GM18502 (cell line): ENCODE measurements around the gene EVC2.

Experiments
- ATAC-seq: cut with Tn5 transposase; IDR thresholded peaks from one replicate; pipeline ENCODE4 v1.9.1; 2021; ENCODE audit warnings: mild to moderate bottlenecking; ENCODE audit not compliant: unreplicated experiment, poor library complexity

EVC2 gene

DNA sequence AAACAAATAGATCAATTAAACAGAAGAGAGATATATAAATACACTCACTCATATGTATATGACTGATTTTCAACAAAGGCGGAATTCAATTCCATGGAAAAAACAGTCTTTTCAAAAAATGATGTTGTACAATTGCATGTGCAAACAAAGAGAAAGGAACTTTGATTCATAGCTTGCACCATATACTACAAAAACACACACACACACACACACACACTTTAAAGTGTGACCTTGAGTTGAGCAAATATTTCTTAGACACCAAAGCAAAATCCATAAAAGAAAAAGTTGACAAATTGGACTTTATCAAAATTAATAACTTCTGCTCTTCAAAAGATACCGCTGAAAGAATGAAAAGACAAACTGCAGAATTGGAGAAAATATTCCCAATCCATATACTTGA, 168.8 kb downstream of the EVC2 start:
- no peak for ATAC-seq

- no peak for ATAC-seq
Measured at GRCh38 chr4:5532100-5532499, 176.3 kb downstream of the EVC2 start.

GRCh38 chr4:5528031-5528436, 180.3 kb downstream of the EVC2 start:
- ATAC-seq: no peak

DNA sequence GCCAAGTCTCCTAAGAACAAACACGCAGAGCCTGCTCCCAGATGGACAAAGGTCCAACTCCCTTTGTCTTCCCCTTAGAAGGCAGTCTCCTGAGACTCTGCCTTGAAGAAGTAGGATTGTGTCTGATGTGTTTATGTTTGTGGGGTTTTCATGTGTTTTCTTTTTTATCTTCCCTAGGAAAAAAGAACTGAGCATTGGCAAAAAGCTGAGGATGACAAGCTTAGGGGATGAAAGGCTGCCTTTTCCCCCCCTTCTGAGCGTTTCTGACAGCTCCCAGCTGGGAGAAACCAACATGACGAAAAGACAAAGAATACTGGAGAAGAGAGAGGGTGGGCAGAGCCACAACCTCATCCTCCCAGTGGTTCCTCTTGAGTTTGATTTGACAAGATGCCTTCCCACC, 181.1 kb downstream of the EVC2 start:
- ATAC-seq: no peak

- ATAC-seq: no peak
Measured at GRCh38 chr4:5526080-5526846, 182.1 kb downstream of the EVC2 start.

GRCh38 chr4:5524446-5525299, 183.7 kb downstream of the EVC2 start:
- no peak for ATAC-seq

DNA sequence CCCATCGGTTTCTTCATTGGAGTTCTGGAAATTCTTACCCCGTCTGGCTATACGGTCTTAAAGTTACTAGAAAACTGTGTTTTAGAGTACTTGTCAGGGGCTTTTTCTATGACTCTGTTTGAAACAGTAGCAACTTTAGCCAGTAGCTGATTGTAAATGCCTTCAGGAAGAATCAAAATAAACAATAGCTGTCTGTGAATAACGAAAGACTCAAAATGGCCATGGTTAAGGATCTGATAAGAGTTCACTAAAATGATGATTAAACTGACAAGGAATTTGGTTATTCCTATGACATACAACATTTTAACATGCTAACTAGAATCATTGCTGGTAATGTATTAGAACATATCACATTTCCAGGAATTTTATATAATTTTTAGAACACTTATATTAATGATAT, 191.0 kb downstream of the EVC2 start:
- no peak for ATAC-seq

GRCh38 chr4:5515646-5516045, 192.7 kb downstream of the EVC2 start:
- ATAC-seq: no peak
